ENCODE results near the gene MAP10.

The MAP10 gene

DNA sequence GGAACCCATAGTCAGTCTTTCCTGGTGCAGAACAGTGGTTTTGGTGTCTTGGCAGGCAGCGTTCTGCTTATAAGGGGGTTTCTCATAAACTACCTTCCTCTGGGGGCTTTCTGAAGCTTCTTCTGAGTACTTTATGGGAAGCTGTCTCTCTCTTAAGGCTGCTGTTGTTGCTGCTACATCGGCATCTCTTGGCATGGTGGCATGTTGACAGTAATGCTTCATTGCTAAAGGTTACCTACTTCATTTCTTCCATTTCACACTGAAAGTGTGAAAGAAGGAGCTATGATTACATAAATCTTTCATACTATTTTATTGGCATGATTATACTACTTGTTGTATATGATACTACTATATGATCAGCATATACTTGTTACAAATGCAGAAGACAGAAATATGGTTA is 6.3 kb upstream of the MAP10 start:
- no peak for DNase-seq

DNA sequence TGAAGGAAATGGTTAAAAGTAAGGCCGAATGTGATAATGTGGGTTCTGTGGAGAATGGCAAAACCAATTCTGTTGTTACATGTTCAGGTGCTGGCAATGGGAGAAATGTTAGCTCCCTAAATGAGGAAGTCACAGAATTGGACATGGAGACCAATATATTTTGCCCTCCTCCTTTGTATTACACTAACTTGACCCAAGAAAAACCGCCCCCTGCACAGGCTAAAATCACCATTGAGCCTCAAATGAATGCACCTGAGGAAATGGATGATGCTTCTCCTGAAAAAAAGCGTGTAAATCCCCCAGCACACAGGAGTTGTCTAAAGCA is 932 bp downstream of the MAP10 start:
- no peak for DNase-seq

DNA sequence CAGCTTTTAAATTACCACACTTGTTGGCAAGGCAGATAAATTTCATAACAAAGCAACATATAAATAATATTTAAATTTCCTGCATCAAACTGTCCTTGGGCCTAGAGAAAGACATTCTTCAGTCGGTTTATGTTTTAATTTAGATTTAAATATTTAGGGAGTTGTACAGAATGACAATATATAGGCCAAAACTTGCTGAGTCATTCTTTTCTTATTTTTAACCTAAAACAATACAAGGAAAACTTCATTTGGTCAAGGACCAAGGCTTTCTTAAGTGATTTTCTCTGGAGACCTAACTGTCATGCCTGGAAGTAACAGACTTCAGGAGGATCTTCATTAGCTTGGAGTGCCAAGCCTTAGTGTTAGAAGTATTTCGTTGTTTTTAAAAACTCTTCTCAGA is 5.6 kb downstream of the MAP10 start:
- DNase-seq, result no peak

DNA sequence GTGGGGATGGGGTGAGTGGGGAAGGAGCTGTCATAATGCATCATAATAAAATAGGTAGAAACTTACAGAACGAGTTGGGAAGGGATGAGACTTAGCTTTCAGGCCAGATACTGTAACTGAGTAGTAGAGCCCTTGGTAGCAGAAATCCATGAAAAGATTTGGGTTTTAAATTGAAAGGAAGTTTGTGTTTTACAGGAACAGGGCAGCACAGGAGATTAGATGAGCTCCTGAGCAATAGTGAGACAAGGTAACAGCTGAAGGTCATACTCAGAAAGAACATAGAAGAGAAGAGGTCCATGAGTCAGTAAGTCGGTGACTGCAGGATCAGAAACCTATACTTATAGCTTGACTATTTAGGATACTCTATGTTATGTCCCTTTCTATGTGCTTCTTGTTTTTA is 7.3 kb downstream of the MAP10 start:
- DNase-seq, result no peak

DNA sequence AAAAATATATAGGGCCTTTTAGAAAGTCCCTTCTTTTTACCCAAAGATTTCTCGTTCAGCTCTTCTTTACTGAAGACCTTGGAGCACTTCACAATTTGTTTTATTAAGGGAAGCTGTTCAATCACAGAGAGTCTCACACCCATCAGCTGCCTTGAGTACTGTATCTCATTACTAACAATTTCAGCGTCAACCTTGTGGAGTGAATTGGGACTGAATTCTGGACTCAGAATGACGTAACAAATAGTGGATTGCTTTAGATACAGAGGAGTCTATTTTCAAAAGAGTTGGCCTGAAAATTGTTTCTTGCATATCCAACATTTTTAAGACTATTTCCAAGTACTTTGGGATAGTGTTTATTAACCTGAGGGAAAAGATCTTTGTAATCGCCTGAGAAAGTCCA is 7.9 kb downstream of the MAP10 start:
- no peak for DNase-seq

DNA sequence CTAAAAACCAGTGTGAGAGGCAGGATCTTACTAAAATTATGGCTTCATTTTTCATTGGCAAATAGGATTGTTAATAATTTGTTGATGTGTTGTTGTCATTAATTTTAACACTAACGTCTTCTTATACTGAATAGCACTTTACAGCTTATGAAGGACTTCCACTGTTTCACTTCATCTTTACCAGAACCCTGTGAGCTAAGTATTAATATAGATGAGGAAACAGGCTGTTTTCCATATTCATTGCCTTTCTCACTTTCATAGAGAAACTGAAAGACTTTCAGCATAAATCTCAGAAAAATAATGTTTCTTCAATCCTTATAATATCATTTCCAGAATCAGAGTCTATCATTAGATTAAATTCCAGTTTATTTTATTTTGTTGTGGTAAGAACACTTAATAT is 8.5 kb downstream of the MAP10 start:
- no peak for DNase-seq

DNA sequence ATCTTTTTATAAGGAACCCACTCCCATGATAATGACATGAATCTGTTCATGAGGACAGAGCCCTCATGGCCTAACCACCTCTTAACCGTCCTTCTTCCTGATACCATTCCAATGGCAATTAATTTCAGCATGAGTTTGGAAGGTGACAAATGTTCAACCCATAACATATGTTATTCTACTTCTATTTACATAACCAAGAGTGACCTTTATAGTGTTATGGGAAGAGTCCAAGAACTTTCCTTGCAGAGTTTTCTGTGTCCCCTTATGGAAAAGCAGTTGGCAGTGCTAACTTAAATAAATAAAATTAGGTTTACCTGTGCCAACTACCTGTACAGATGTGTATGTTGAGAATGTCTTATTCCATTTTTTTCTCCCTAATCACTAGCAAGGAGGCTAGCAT is 11.1 kb downstream of the MAP10 start:
- no peak for DNase-seq

DNA sequence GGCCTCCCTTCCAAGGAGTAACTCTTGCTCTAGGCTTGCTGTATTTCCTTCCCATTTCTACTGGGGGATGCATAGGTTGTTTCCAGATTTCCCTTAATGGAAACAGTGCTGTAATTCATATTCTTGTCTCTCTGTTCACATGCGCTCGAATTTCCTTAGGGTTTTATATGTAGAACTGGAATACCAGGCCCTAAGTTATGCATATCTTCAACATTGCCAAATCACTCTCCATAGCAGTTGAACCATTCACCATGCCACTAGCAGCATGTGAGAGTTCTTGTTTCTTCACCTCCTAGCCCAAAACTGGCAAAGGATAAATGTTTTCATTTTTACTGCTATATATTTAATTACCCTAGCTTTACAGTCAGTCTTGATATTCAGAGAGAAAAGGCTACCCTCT is 12.8 kb downstream of the MAP10 start:
- no peak for DNase-seq

DNA sequence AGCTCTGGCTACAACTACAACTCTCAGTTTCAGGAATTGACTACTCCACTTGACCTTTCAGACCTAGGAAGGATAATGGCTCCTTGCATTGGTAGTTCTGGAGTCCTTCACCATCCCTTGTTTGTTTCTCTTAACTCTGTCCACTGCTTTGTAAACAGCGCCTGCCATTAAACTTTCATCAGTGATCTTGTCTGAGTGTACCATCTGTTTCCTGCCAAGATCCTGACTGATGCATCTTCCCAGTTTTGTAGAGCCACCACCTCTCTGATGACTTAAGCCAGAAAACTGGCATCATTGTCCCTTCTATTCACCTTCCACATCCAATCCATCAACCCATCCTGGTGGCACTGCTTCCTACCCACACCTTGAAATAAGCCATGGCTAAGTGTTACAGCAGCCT is 15.2 kb downstream of the MAP10 start:
- no peak for DNase-seq

DNA sequence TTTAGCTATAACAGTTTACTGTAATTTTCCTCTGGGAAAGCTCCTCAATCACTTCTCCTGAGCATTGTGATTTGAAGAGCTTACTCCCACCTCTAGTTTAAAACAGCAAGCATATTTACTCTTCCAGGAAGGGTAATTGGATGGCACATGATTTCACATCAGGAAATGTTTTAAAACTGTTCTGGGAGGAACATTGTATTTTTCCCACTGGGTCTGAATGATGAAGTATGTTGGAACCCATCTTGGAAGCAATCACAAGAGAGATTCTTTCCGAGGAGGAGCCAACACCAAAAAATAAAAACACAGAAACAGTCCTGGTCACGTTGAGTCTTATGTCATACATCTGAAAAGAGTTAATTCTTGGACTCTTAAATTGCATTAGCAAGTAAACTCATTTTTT is 17.3 kb downstream of the MAP10 start:
- no peak for DNase-seq

DNA sequence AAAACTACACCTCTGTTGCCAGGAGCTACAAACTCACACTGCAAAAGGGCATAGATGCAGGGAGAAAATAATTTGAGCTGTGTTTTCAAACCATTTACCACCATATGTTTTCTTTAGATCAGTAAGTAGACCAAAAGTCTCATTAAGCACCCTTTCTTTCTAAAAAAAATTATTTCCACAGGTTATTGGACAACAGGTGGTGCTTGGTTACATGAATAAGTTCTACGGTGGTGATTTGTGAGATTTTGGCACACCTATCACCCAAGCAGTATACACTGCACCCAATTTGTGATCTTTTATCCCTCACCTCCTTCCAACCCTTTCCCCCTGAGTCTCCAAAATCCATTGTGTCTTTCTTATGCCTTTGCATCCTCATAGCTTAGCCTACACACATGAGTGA is 21.1 kb downstream of the MAP10 start:
- no peak for DNase-seq

DNA sequence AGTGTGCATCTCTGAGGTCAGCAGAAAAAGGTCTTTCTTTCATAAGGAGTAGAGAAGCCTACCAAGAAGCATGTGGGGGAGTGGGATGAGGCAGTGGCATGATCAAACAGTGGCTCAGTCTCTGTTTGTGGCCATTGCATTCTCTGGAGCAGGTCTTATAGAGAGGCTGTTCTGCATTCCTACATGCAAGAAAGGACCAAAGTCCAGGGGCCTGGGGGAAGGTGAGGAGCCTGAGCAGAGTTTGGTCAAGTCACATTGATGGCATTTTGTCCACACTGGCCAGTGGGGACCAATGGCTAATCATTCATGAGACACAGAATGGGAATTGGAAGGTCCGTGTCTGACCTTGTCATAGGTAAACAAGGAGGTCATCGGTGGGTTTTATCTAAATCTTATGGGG is 25.4 kb downstream of the MAP10 start:
- DNase-seq, result no peak

DNA sequence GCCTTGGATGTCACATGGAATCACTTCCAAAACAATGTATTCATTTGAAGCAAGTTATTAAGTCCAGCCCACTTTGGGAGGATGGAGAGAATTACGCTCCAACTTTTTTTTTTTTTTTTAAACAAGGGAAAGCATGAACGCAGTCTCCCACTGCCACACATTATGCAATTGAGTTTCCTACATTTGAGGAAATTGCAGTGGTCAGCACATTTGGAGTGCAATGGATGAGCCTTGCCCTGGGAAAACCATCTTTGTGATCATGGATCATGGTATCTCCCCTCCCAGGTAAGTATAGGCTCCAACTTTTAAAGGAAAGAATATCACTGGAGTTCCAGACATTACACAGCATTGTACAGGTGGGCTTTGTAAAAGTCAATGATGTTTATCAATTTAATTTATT is 26.7 kb downstream of the MAP10 start:
- DNase-seq, result no peak

DNA sequence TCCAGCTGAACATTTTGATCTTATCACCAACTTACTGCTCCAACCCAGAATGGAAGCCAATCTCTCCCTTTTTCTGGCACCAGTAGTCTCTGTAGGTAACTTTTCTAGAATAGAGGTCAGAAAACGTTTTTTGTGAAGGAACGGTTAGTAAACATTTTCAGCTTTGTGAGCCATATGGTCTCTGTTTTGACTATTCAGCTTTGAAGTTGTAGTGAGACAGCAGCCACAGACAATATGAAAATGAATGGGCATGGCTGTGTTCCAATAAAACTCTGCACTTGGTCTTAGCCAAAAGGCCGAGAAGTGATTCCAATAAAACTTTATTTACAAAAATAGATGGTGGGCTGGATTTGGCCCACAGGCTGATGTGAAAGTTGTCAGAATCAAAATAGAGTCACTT is 28.9 kb downstream of the MAP10 start:
- DNase-seq, result no peak

DNA sequence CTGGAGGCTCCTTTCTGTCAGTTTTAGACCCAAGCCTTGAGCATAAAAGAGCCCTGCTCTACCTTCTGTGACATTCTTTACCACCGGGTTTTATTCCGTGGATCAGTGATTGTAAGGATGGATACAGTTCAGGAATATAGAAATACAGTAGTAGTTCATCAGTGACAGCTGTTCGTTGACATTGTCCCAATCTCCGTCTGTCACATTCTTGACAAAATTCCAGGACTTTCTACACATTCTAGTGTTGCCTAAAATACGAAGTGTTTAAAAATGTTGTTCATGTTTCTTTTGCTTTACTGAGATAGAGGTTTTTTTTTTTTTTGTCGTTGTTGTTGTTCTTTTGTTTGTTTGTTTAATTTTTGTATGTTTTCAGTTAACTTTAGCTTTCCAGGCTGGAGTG is 29.9 kb downstream of the MAP10 start:
- DNase-seq, result no peak

DNA sequence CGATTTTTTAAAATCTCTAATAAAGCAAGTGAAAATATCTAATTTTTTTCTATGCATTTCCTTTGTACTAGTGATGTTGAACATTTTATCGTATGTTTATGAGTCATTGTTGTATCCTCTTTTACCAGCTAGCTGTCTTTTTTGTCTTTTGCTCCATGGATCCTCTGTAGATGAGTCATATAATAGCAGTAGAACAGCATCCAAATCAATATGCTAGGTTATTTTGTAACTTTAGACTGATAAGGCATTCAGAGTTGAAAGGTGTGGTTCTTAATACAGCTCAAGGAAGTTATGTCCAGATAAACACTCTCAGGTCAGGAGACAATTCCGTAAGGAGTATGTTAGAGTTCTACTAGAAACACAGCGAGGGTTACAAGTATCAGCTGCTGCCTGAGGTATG is 31.9 kb downstream of the MAP10 start:
- no peak for DNase-seq

DNA sequence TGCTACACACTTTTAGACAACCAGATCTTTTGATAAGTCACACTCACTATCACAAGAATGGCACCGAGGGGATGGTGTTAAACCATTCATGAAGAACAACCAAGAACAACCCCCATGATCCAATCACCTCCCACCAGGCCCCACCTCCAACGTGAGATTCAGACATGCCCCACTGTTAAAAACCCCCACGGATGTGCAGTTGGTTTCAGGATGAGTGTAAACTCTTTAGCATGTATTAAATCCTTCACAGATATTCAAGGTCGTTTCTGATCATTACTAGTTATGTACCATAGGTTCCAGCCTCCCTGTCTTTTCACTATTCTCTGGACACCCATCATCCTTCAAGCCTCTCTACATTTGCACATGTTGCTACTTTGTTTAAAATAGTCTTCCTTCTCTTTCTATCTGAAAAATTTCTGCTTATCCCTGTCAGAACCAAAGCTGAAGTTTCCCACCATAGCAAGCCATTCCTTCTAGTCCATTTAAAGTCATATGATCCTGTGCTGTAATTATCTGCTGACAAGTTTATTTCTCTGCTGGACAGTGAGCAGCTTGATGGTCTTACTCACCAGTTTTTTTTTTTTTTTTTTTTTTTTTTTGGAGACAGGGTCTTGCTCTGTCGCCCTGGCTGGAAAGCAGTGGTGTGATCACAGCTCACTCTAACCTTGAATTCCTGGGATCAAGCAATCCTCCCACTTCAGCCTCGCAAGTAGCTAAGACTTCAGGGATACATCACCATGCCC is 36.8 kb downstream of the MAP10 start:
- no peak for DNase-seq

DNA sequence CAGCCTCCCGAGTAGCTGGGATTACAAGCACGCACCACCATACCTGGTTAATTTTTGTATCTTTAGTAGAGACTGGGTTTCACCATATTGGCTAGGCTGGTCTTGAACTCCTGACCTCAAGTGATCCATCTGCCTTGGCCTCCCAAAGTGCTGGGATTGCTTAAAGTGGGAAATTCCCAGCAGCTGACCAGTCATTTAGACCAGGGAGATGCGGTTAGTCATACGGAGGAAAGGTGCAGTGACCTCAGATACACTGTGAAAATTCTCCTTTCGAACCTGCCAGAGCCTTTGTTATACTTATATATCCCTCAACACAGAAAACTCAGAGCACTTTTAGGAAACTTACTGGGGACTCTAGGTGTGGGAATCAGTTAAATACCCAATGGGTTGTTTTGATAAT is 39.6 kb downstream of the MAP10 start:
- DNase-seq, result no peak

DNA sequence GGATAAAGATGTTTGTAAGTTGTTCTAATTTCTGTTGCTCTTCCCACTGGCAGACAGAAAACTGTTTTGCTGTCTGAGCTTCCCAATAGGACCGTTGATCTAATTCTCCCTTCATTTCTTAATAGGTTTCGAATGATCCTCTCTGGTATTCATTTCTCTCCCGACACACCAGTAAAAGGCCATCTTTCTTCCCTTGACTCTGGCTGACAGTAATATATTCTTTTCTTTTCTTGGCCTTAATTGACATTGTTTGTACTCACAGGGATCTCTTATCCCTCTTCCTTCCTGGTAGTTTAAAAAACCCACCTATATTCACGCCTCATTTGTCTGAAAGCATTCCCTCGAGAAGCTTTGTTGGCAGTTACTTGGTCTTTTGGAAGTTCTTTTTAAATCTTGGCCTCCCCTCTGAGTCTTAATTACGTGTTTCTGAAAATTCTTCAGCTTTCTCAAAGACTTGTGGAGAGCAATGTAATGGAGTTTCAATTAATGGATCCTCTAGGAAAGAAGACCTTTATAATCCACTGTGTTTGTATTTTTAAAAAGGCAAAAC is 40.3 kb downstream of the MAP10 start:
- DNase-seq, result no peak

DNA sequence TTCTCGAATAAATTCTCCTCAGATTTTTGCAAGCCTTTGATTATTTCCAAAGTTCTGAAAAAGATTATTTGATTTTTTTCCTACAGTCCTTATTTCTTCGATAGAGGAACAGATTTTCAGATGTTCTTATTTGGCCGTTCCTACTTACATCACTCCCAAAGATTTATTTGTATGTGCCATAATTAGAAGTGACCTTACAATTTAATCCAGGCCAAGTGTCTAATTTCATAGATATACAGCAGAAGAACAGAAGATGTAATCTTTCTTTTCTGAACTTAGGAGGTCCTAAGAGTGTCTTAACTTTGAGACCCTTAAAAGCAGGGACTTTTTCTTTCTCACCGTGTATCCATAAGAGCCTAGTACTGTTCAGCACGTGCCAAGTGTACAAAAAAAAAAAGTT is 46.3 kb downstream of the MAP10 start:
- DNase-seq, result no peak

DNA sequence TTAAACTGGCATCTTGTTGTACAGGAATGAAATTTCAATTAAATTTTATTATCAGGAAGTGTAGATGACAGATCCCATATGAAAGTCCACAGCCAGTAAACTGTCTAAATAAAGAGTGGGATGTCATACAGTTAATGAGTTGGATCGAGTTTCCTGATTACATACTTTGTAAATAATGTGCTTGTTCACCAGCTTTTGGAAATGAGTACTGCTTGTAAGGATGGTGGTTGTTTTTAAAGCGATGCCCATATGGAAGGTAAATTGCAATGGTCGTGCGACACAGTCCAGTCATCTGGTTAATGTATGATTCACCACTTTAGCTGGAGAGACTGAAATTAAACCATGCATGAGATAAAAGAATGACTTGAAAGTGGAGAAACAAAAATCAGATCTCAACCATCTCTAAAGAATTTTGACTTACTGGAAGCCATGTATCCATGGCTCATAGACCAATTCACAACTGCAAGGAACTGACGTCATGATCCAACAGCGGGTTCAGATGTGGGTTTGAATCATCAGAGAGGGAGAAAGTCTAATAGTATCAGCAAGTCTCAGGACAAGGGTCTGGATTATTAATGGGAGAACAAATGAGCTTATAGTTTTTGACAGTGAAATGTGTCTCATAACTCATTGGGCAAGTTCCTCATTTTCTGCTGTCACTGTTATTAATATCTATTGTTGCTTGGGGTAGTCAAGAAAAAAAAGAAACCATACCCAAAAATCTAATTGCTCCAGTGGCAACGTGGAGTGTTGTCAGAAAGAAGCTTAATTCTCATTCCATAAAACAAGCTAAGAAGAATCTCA is 49.0 kb downstream of the MAP10 start:
- no peak for DNase-seq

DNA sequence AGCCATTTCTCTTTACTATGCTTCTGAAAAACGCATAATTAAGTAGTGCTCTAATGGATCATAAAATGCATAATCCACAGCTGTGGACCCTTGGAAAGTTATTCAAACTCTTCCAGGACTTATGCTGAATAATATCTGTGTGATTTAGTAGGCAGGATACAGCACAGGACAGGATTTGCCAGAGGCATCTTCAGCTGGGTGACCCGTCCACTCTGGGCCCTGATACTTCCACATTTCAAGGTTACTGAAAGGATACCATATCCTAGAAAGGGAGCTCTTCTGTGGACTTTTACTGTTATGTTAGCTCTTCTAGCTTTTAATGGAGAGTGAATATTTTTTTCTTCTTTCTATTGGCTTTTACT is 49.6 kb downstream of the MAP10 start:
- DNase-seq, result no peak

DNA sequence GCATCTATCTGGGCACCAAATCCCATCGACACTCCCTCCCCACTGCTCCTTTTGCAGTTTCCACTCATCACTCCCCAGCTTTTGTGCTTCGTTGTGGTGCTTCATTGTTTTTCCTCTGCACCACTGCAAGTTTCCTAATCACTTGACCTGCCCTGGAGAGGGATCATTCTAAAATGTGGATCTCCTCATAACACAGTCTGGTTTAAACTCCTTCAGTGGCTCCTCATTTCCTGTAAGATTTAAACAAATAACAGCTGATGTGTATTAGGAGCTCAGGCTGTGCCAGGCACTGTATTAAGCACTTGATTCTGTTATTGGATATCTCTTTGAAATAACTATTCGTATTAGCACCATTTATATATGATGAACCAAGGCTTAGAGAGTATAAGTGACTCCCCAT is 51.3 kb downstream of the MAP10 start:
- DNase-seq, result no peak

All from retina (tissue), 1 donor.